ENCODE measurements around the gene GLRA3. TPM values are rescaled to one million over a fixed set of nuclear protein-coding genes. Genes with fewer than 3 reads are reported as not detected.

Gene GLRA3
- total and polyA plus RNA-seq, 2 experiments from 2014 or later: 0.03 to 0.19 TPM

GRCh38 chr4:174794543-174795094 lies 34.4 kb downstream of the GLRA3 start:
- Histone ChIP-seq H2AFZ (no peak overlapping the region), H3K27ac (ENCODE audit: low read depth) (no peak overlapping the region), H3K9me2 (ENCODE audit: insufficient read depth) (no peaks in the 10 kb centered on the region), H3K27me3 (ENCODE audit: insufficient read depth) (no peaks in the 10 kb centered on the region), H3K4me2 (no peak overlapping the region), H3F3A (replicated peaks; ENCODE audit: low read depth) (no peaks in the 10 kb centered on the region), H4K20me1 (replicated peaks; ENCODE audit: insufficient read depth) (no peaks in the 10 kb centered on the region), H3K4me1 (ENCODE audit: insufficient read depth) (no peaks in the 10 kb centered on the region), H3K36me3 (ENCODE audit: insufficient read depth) (no peaks in the 10 kb centered on the region), H3K4me3 (no peak overlapping the region), H3K79me2 (replicated peaks; ENCODE audit: insufficient read depth) (no peaks in the 10 kb centered on the region)
- H3K4me3 Mint-ChIP-seq: no peak overlapping the region
- H3K4me1 Mint-ChIP-seq: no peaks in the 10 kb centered on the region
- no peak for TF ChIP-seq ZNF331 (CRISPR knock-in tag; IDR thresholded peaks at IDR 0.05; ENCODE audit: low read depth)
- no peak for TF ChIP-seq EZH2 (IDR thresholded peaks at IDR 0.05; ENCODE audit: low read depth, unreplicated experiment)
- TF ChIP-seq ETS1 (IDR thresholded peaks at IDR 0.05): no peak
- no peak for TF ChIP-seq CREB1 (CRISPR knock-in tag; IDR thresholded peaks at IDR 0.05; ENCODE audit: low read depth)
- TF ChIP-seq JUNB (IDR thresholded peaks at IDR 0.05; ENCODE audit: unreplicated experiment): no peak
- no peak for TF ChIP-seq STAT1 (IDR thresholded peaks at IDR 0.05; ENCODE audit: unreplicated experiment)
- no peak for TF ChIP-seq POLR2AphosphoS5 (IDR thresholded peaks at IDR 0.05; ENCODE audit: low read depth)
- TF ChIP-seq CTCF (conservative IDR thresholded peaks at IDR 0.05; ENCODE audit: low read depth in 2 of 2): no peak
- TF ChIP-seq ZNF462 (CRISPR knock-in tag; IDR thresholded peaks at IDR 0.05): no peak
- TF ChIP-seq NANOG (IDR thresholded peaks at IDR 0.05; ENCODE audit: borderline replicate concordance): no peak
- TF ChIP-seq, protein P1, sequence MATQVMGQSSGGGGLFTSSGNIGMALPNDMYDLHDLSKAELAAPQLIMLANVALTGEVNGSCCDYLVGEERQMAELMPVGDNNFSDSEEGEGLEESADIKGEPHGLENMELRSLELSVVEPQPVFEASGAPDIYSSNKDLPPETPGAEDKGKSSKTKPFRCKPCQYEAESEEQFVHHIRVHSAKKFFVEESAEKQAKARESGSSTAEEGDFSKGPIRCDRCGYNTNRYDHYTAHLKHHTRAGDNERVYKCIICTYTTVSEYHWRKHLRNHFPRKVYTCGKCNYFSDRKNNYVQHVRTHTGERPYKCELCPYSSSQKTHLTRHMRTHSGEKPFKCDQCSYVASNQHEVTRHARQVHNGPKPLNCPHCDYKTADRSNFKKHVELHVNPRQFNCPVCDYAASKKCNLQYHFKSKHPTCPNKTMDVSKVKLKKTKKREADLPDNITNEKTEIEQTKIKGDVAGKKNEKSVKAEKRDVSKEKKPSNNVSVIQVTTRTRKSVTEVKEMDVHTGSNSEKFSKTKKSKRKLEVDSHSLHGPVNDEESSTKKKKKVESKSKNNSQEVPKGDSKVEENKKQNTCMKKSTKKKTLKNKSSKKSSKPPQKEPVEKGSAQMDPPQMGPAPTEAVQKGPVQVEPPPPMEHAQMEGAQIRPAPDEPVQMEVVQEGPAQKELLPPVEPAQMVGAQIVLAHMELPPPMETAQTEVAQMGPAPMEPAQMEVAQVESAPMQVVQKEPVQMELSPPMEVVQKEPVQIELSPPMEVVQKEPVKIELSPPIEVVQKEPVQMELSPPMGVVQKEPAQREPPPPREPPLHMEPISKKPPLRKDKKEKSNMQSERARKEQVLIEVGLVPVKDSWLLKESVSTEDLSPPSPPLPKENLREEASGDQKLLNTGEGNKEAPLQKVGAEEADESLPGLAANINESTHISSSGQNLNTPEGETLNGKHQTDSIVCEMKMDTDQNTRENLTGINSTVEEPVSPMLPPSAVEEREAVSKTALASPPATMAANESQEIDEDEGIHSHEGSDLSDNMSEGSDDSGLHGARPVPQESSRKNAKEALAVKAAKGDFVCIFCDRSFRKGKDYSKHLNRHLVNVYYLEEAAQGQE (IDR thresholded peaks at IDR 0.05; ENCODE audit: unreplicated experiment): no peak
- TF ChIP-seq ZNF114 (CRISPR knock-in tag; IDR thresholded peaks at IDR 0.05): no peak
- TF ChIP-seq EZH2phosphoT487 (IDR thresholded peaks at IDR 0.05; ENCODE audit: unreplicated experiment): no peak
- H3K27ac Mint-ChIP-seq: no peak overlapping the region
- ATAC-seq (no peak), DNase-seq (ENCODE audit: low spot score) (no peak)
- no peaks in the 10 kb centered on the region for H3K27me3 Mint-ChIP-seq (ENCODE audit: insufficient read depth, low read depth, poor library complexity)
- no peaks in the 10 kb centered on the region for H3K9me3 Mint-ChIP-seq
- H3K36me3 Mint-ChIP-seq (ENCODE audit: low read depth): no peaks in the 10 kb centered on the region

Measured in GM23338 (cell line).